Peyer's patch (tissue), 4 donors: ENCODE data around the gene MPPED2.

Source experiments
- CTCF ChIP-seq, 6 experiments: fragments of 450-650 bp in 4 of 6; fragments of 200-600 bp in 2 of 6; sonication (generic) in 1 of 6; IDR thresholded peaks; one replicate each; pipeline ENCODE4 v1.5.1; 2017 to 2019; ENCODE audit warnings: antibody characterized with exemption in 6 of 6, mild to moderate bottlenecking in 3 of 6, moderate library complexity in 1 of 6
- POLR2A ChIP-seq, 2 donors: fragments of 450-650 bp; IDR thresholded peaks; one replicate each; pipeline ENCODE4 v1.5.1; 2017; ENCODE audit warnings: antibody characterized with exemption in 2 of 2, mild to moderate bottlenecking in 2 of 2, moderate library complexity in 2 of 2

GRCh38 chr11:30565027-30565426 lies 21.1 kb downstream of the MPPED2 start:
- TF ChIP-seq CTCF (IDR thresholded peaks at IDR 0.05) (no peak), POLR2A (IDR thresholded peaks at IDR 0.05) (no peak)
